Progenitor cell of endocrine pancreas (in vitro differentiated cells): ENCODE data around the gene RBMS1. TPM values are rescaled to one million over a fixed set of nuclear protein-coding genes. Genes with fewer than 3 reads are reported as not detected.

Experiments used
- DNase-seq: peaks from one replicate; pipeline ENCODE4 v3.0.0; 2021; ENCODE audit warnings: low spot score; ENCODE audit not compliant: unreplicated experiment
- H3K27ac Mint-ChIP-seq: 2 replicates; pipeline ENCODE4 v1.8.0; 2021; ENCODE audit warnings: mild to moderate bottlenecking, moderate library complexity, mixed read lengths
- H3K27me3 Mint-ChIP-seq: 2 replicates; pipeline ENCODE4 v1.8.0; 2021; ENCODE audit warnings: mixed read lengths
- H3K36me3 Mint-ChIP-seq: 2 replicates; pipeline ENCODE4 v1.8.0; 2022; ENCODE audit warnings: mixed read lengths; ENCODE audit not compliant: insufficient read depth
- H3K4me1 Mint-ChIP-seq: 2 replicates; pipeline ENCODE4 v1.8.0; 2021; ENCODE audit warnings: low read depth, mixed read lengths
- H3K4me3 Mint-ChIP-seq: 2 replicates; pipeline ENCODE4 v1.8.0; 2021; ENCODE audit warnings: low read depth, mild to moderate bottlenecking, moderate library complexity, mixed read lengths
- H3K9me3 Mint-ChIP-seq: 2 replicates; pipeline ENCODE4 v1.8.0; 2021; ENCODE audit warnings: low read depth, mixed read lengths
- total RNA-seq: library from RNA; stranded (reverse); gene quantifications from 2 replicates; pipeline ENCODE4 v1.2.1, GENCODE V29; 2021
- TF ChIP-seq, protein P1 (sequence below): fragments of 200-600 bp; sonication (generic); IDR thresholded peaks from one replicate; pipeline ENCODE4 v1.5.0; 2021; ENCODE audit warnings: antibody characterized with exemption, mild to moderate bottlenecking; ENCODE audit not compliant: unreplicated experiment

Gene RBMS1
- total RNA-seq, 1 donor from 2014 or later, result 59.8 TPM

DNA sequence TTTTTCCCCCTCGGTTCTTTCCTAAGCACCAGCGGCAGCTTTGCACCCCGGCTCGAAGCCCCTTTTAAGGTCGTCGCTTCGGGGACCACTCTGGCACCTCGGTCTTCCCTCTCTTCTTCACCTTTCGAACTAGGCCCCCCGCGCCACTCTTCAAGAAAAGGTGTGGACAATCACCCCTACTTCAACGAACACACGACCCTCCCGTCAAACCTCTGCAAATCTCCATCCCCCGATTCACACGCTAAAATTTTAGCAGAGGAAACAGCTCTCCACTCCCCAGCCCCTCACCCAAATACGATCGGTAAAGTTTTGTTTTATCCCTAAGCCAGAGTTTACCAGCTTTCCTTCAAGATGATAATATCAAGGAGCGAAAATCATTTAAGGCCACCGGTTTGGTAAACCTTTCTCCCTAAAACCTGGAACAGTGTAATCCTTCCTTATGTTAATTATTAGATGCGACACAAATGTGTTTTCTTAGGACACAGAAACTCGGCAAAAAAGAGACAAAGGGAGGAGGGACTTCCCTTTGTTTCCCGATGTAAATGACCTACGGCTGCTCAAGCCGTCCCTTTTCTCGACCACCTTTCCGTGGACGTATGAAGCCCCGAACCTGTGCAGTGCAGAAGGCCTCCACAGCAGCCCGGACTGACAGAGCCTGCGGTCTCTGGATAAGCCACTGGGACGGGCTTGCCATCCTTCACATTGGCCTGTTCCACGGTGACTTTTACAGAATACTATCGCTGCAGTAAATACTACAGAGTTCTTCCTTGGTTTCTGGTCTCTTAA lies 85.2 kb downstream of the RBMS1 start:
- Mint-ChIP-seq H3K9me3 (no peaks in the 10 kb centered on the region), H3K4me1 (peaks cover 30% of the 10 kb centered on the region), H3K4me3 (peak overlapping the region; percentile 83), H3K27ac (peak overlapping the region; percentile 96), H3K36me3 (no peaks in the 10 kb centered on the region), H3K27me3 (peaks cover 10% of the 10 kb centered on the region)
- DNase-seq, result no peak
- TF ChIP-seq, protein P1, sequence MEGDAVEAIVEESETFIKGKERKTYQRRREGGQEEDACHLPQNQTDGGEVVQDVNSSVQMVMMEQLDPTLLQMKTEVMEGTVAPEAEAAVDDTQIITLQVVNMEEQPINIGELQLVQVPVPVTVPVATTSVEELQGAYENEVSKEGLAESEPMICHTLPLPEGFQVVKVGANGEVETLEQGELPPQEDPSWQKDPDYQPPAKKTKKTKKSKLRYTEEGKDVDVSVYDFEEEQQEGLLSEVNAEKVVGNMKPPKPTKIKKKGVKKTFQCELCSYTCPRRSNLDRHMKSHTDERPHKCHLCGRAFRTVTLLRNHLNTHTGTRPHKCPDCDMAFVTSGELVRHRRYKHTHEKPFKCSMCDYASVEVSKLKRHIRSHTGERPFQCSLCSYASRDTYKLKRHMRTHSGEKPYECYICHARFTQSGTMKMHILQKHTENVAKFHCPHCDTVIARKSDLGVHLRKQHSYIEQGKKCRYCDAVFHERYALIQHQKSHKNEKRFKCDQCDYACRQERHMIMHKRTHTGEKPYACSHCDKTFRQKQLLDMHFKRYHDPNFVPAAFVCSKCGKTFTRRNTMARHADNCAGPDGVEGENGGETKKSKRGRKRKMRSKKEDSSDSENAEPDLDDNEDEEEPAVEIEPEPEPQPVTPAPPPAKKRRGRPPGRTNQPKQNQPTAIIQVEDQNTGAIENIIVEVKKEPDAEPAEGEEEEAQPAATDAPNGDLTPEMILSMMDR, result no peak

DNA sequence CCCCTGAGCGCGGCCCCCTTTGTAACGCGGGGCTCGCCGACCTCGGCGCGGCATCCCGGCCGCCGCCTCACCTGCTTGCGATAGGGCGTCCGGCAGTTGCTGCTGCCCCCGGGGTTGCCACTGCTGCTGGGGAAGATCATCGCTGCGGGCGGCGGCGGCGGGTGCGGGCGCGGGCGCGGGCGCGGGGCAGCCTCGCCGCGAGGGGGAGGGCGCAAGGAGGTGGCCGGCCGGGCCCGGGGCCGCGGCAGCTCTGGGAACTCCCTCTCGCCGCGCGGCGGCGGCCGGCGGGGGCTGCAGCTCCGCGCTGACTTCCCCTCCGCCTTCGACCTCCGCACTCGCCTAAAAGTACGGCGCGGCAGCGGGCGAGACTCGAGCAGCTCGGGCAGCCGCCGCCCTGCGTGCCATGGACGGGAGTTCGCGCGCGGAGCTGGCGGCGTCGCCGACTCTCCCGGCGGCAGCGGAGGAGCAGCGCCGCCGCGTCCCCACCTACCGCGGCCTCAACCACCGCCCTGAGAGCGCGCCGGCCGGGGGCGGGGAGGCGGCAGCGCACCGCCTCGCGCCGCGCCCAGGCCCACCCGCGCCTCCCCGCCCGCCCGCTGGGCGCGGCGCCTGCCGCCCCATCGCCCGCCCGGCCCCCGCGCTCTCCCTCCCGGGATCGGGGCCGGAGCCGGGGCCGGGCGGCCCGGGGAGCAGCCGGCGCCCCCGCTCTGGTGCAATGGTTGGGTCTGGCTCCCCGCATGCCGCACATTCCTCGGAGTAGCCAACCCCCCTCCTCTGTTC lies 86.0 kb downstream of the RBMS1 start:
- peak overlapping the region; percentile 96 for H3K27ac Mint-ChIP-seq
- TF ChIP-seq, protein P1, result no peak
- DNase-seq, result peak; percentile 53
- H3K36me3 Mint-ChIP-seq, result no peaks in the 10 kb centered on the region
- peaks cover 35% of the 10 kb centered on the region for H3K4me1 Mint-ChIP-seq
- H3K9me3 Mint-ChIP-seq, result no peaks in the 10 kb centered on the region
- peak overlapping the region; percentile 88 for H3K4me3 Mint-ChIP-seq
- peaks cover 10% of the 10 kb centered on the region for H3K27me3 Mint-ChIP-seq

- DNase-seq, result no peak
- TF ChIP-seq, protein P1, result no peak
- peaks cover 38% of the 10 kb centered on the region for H3K4me1 Mint-ChIP-seq
- H3K4me3 Mint-ChIP-seq, result peak overlapping the region; percentile 88
- no peaks in the 10 kb centered on the region for H3K9me3 Mint-ChIP-seq
- H3K36me3 Mint-ChIP-seq, result no peaks in the 10 kb centered on the region
- peaks cover 10% of the 10 kb centered on the region for H3K27me3 Mint-ChIP-seq
- peak overlapping the region; percentile 92 for H3K27ac Mint-ChIP-seq
Measured at GRCh38 chr2:160406591-160407392, 86.8 kb downstream of the RBMS1 start.

GRCh38 chr2:160405077-160405867 lies 88.3 kb downstream of the RBMS1 start:
- no peaks in the 10 kb centered on the region for H3K36me3 Mint-ChIP-seq
- peak overlapping the region; percentile 62 for H3K4me3 Mint-ChIP-seq
- H3K9me3 Mint-ChIP-seq, result no peaks in the 10 kb centered on the region
- peaks cover 10% of the 10 kb centered on the region for H3K27me3 Mint-ChIP-seq
- peak overlapping the region; percentile 76 for H3K27ac Mint-ChIP-seq
- no peak for DNase-seq
- peaks cover 46% of the 10 kb centered on the region for H3K4me1 Mint-ChIP-seq
- TF ChIP-seq, protein P1, result no peak
